GM19043 (cell line): Measurements from ENCODE around the gene CD38.
"Not testable (repeated sequence)": the region's sequence is repeated elsewhere in the genome, so short reads cannot be mapped to it uniquely, and the experiment has no call there.

Experiments
- ATAC-seq: cut with Tn5 transposase; IDR thresholded peaks from one replicate; pipeline ENCODE4 v1.9.1; 2021; ENCODE audit warnings: low read depth; ENCODE audit not compliant: unreplicated experiment

Gene CD38

GRCh38 chr4:15861198-15861597 is 83.1 kb downstream of the CD38 start:
- not testable (repeated sequence) for ATAC-seq

GRCh38 chr4:15864651-15865566 is 86.8 kb downstream of the CD38 start:
- no peak for ATAC-seq

- no peak for ATAC-seq
These were observed 90.0 kb downstream of the CD38 start for GRCh38 chr4:15868111-15868510.

GRCh38 chr4:15868826-15869413 is 90.8 kb downstream of the CD38 start:
- no peak for ATAC-seq

GRCh38 chr4:15870079-15870478 is 92.0 kb downstream of the CD38 start:
- no peak for ATAC-seq

GRCh38 chr4:15870921-15871664 is 93.0 kb downstream of the CD38 start:
- no peak for ATAC-seq

GRCh38 chr4:15873117-15873516 is 95.0 kb downstream of the CD38 start:
- ATAC-seq = no peak

- ATAC-seq = no peak
These were observed 96.5 kb downstream of the CD38 start for GRCh38 chr4:15874671-15875070.

- no peak for ATAC-seq
These were observed 97.7 kb downstream of the CD38 start for GRCh38 chr4:15875663-15876460.

- ATAC-seq = no peak
These were observed 99.9 kb downstream of the CD38 start for GRCh38 chr4:15878011-15878410.

GRCh38 chr4:15881820-15882219 is 103.7 kb downstream of the CD38 start:
- ATAC-seq = no peak

- peak; percentile 91 for ATAC-seq
These were observed 104.6 kb downstream of the CD38 start for GRCh38 chr4:15882675-15883086.

- ATAC-seq = no peak
These were observed 105.6 kb downstream of the CD38 start for GRCh38 chr4:15883610-15884243.

- no peak for ATAC-seq
These were observed 106.5 kb downstream of the CD38 start for GRCh38 chr4:15884666-15885065.

GRCh38 chr4:15885422-15885821 is 107.3 kb downstream of the CD38 start:
- no peak for ATAC-seq

GRCh38 chr4:15888515-15888914 is 110.4 kb downstream of the CD38 start:
- no peak for ATAC-seq

GRCh38 chr4:15890246-15890829 is 112.2 kb downstream of the CD38 start:
- no peak for ATAC-seq

GRCh38 chr4:15891312-15891711 is 113.2 kb downstream of the CD38 start:
- ATAC-seq = peak; percentile 67

- no peak for ATAC-seq
These were observed 115.8 kb downstream of the CD38 start for GRCh38 chr4:15893962-15894361.

- no peak for ATAC-seq
These were observed 116.3 kb downstream of the CD38 start for GRCh38 chr4:15894393-15894792.
